GM12801 (cell line): ENCODE results near the gene ABCF3.

ENCODE experiments used
- TF ChIP-seq, protein P1 (sequence below): IDR thresholded peaks from one replicate; pipeline ENCODE4 v1.5.1; 2011; ENCODE audit warnings: control low read depth; ENCODE audit not compliant: insufficient read length; ENCODE audit errors: extremely low read depth

Gene ABCF3

DNA sequence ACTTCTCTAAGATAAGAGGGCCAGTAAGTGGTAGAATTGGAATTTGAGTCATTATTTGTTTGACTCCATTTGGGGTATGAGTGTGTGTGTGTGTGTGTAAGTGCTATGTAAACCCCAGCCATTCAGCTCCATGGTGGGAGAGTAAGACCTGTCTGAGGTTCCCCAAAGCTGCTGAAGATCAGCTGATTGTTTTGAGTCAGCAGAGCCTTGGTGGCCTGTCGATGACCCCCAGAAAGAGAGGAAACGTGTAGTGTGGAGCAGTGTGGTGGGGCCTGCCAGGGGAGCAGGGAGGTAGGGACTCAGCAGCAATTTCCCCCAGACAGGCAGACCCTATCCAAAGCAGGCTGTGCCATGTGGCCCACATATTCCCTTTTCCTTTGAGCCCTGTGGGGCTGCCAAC, 25.5 kb upstream of the ABCF3 start:
- TF ChIP-seq, protein P1, sequence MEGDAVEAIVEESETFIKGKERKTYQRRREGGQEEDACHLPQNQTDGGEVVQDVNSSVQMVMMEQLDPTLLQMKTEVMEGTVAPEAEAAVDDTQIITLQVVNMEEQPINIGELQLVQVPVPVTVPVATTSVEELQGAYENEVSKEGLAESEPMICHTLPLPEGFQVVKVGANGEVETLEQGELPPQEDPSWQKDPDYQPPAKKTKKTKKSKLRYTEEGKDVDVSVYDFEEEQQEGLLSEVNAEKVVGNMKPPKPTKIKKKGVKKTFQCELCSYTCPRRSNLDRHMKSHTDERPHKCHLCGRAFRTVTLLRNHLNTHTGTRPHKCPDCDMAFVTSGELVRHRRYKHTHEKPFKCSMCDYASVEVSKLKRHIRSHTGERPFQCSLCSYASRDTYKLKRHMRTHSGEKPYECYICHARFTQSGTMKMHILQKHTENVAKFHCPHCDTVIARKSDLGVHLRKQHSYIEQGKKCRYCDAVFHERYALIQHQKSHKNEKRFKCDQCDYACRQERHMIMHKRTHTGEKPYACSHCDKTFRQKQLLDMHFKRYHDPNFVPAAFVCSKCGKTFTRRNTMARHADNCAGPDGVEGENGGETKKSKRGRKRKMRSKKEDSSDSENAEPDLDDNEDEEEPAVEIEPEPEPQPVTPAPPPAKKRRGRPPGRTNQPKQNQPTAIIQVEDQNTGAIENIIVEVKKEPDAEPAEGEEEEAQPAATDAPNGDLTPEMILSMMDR, result no peak

DNA sequence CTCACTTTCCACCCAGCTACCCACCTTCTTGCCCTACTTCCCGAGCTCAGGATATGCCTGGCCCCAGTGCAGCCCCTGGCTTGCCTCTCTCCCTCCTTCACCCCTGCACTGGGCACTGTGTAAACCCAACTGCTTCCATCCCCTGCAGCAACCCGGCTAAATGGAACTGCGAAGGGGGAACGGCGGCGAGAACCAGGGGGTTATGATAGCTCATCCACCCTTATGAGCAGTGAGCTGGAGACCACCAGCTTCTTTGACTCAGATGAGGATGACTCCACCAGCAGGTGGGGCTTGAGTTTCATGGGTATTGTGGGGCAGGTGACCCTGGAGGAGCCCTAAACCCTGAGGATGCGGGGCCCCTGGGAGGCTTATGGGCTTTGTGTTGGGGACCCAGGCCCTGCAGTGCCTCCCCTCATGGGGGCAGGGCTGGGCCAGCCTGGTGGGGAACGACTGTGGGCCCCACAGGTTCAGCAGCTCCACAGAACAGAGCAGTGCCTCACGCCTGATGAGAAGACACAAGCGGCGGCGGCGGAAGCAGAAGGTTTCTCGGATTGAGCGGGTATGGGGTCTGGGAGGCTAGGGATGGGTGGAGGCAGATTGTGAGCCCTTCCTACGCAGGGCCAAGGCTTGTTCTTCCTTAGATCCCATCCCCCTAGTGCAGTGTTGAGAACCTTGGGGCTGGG, 21.2 kb upstream of the ABCF3 start:
- TF ChIP-seq, protein P1, result no peak

DNA sequence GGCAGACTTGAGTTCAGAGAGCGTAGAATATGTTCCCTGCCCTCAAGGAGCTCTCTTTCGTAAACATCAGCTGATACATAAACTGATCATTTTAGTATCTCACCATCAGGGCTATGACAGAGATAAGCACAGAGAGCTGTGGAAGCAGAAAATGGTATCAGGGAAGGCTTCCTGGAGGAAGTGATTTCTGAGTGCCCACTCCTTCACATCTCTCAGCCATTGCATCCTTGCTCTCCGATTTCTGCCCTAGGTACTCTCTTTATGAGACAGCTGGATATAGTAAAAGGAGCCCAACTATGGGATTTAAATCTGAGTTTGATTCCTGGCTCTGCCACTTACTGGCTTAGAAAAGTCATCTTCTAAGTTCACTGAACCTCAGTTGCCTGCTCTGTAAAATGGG, 20.5 kb upstream of the ABCF3 start:
- TF ChIP-seq, protein P1, result no peak

DNA sequence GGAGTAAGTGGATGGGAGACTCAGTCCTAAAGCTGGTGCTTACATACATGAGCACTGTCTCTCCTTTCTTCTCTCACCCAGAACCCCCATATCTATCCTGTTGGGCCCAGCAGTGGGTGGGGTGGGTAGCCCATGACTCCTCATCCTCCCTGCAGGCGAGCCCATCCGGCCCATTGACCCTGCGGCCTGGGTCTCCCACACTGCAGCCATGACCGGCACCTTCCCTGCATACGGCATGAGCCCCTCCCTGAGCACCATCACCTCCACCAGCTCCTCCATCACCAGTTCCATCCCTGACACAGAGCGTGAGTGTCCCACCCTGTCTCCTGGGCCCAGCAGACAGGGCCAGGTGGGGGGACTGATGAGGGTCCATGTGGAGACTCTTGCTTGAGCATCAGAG, 19.3 kb upstream of the ABCF3 start:
- TF ChIP-seq, protein P1, result no peak

DNA sequence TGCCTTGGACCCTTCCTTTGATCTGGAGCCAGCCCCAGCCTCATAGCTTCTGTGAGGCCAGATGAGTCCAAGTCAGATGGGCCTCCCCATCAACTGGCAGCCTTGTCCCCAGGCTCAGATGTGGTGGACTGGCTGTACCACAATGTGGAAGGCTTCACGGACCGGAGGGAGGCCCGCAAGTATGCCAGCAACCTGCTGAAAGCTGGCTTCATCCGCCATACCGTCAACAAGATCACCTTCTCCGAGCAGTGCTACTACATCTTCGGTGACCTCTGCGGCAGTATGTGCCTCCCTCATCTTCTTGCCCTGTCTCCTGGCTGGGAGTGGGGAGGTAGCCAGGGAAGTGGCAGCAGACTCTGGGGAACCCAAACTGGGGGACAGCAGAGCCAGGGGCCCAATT, 18.2 kb upstream of the ABCF3 start:
- TF ChIP-seq, protein P1, result no peak

DNA sequence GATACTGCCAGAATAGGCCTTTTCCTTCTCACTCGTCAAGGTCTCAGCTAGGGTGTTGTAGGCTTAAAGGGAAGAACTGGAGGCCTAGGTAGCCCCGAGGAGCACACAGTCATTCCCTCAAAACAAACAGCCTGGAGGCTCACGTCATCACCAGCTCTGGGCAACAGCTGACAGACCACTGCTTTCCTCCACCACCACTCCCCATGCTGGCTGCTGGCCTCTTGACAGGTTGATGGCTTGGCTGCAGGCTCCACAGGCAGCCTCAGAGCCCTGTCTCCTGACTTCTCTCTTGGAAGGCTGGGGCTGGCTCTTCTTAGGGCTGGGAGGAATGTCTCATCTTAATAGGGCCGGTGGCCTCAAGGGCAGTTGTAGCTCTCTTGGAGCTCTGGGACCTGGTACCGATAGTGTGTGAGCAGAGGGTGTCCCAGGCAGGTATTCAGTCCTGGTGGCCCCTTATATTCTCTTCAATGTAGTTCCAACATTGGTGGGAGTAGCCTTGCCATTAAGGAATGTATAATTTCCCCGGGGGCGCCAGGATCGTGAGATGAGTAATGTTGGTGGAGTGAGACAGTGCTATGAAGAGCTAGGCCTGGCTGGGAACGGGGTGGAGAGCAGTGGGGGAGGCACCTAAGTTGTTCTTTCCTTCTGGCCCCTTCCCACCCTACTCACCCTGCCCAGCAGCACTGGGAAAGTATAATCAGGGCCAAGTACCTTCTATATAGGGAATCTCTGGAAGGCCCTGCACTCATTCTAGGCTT, 17.5 kb upstream of the ABCF3 start:
- TF ChIP-seq, protein P1, result no peak

DNA sequence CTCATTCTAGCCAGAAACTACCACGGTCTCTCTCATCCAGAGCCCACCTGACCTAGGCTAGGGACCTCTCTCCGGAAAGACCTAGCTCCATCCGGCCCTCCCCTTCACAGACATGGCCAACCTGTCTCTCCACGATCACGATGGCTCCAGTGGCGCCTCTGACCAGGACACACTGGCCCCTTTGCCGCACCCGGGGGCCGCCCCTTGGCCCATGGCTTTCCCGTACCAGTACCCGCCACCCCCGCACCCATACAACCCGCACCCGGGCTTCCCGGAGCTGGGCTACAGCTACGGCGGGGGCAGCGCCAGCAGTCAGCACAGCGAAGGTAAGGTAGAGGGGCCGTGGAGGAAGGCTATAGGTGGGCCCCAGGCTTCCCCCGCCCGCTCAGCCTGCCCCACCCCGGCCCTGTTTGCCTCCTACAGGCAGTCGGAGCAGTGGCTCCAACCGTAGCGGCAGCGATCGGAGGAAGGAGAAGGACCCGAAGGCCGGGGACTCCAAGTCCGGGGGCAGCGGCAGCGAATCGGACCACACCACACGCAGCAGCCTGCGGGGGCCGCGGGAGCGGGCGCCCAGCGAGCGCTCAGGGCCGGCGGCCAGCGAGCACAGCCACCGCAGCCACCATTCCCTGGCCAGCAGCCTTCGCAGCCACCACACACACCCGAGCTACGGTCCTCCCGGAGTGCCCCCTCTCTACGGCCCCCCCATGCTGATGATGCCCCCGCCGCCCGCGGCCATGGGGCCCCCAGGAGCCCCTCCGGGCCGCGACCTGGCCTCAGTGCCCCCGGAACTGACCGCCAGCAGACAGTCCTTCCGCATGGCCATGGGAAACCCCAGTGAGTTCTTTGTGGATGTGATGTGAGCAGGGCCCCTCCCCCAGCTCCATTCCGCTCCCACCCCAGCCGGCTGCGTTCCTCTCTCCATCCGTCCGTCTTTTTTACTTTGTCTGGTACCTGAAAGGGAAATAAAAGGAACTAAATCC, 15.8 kb upstream of the ABCF3 start:
- TF ChIP-seq, protein P1, result no peak
